ENCODE measurements around the gene NRCAM.

Gene NRCAM

DNA sequence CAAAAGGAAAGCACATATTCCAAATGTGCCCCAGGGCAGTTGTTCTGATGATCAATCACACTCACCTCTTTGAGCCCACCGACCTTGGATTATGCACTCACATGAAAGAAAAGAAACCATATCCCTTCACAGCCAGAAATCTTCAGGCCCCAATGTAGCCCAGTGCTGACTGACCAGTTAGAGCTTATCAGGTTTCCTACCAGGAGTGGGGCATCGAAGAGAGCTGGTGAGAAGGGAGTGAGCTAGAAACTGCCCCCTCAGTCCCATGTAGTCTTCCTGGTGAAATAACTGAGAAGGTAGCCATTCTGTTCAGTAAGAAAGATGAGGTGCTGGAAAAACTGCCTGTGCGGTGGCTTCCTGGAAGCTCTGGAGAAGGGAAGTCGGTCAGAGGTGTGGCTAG is 32.2 kb downstream of the NRCAM start:
- no peak for DNase-seq (ENCODE audit: low spot score)

DNA sequence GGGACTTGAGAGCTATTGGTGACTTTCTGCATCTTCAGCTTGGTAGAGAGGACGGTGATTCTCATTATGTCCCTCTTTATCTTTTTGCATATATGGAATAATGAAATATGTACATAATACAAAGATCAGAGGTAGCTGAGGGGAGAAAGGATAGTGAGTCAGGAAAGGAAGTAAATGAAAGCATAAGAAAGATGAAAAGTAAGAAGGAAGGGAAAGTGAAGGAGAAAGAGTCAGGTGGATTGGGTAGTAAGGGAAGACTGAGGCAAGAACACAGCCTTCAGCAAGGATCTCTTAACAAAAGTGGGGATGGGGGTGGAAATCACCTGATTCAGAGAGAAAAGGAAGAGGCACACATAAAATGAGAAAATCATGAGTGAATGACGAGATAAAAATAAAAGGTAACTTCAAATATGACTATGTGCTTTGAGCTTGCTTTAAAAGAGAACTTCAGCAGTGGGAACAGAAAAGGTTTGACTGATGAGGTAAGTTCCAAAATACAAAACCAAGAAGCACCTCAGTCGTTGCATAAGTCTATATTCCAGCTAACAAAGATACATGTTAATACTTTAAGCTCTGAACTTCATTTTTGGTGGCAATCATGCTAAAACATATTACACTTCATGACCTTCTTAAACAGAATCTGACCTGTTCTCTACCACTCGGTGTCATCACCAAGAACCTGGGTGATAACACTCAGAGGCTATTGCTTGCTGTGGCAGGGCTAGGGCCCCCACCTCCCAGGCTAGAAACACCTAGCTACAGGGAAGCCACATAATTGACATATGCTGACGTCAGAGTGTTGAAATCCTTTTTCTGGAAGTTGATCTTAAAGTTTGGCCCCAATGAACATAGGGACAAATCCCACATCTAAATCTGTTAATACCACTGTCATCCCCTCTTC is 32.9 kb downstream of the NRCAM start:
- no peak for DNase-seq (ENCODE audit: low spot score)

DNA sequence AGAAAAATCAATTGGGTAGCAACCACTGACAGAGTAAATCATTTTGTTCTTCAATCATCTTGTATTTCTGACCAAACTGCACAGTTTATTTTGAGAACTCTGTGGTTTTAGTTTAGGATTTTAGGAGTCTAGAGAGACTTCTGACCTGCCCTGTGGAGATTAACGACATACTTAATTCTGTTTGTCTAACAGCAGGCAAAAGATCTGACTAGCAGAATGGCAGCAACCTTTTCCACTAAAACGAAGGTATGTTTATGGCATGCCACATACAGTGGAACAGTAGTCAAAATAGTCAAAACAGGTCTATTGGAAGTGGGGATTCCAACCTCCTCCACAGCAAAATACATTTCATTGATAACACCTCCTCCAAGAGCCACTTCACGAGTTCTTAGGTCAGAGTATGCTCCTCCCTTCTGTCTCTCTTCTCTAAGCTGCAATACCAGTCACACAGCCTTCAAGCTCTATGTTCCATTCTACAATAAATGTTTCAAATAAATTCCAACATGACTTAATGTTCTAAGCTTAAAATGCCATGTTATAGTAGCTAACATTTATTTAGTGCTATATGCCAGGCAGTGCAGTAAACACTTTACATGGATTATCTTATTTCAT is 34.4 kb downstream of the NRCAM start:
- no peak for DNase-seq (ENCODE audit: low spot score)

DNA sequence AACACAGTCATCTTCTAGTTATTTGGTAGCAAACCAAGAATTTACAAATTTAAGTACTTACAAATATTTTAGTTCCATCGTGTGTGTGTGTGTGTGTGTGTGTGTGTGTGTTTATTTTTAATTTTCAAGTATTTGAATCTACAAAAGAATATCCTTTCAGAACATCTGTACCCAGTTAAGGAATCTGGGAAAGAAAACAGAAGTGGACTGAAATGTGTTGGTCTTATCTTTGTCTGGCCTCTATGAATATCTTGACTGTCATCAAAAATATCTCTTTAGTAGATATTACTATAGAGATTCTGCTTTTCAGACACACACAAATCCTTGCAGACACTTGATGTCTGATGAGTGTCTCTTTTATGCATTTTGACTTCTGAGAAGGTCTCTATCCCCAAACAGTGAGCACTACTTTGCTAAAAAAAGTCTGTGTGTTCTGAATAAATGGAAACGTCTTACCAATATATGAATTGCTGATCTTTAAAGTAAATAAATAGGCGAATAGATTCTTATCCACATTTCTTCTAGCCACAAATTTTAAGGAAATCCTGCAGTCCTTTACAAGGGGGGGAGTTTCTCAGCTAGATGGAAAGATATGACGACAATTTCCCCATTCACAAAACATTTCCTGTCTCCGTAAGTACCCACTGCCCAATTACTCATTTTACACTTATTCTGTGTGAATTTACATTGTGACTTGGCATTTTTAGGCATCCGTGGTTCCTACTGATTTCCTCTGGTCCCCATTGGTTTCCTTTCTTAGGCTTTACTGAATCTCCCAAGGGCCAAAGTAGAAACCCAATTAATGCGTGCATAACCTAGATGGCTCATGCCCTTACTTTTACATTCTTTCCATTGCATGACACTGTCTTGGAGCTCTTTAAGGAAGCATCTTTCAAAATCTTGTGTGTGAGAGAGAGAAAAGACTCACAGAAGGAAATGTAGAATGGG is 36.0 kb downstream of the NRCAM start:
- DNase-seq (ENCODE audit: low spot score): peak; percentile 20

DNA sequence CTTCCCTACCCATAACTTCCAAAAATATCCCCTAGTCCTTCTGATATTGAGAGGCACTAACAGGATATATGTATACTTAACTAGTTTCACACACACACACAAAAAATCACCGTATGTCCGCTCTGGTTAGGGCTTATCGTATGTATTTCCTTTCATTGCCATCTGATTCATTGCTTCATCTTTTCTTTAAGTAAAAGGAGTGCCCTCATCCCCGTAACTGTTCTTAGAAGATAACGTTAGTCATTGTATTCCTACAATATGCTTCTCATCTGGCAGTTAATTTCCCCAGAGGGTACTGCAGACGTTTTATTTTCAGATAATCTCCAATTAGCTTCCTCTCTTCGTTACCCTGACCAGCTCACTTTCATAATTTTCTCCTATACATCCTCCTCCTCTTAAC is 37.3 kb downstream of the NRCAM start:
- no peak for DNase-seq (ENCODE audit: low spot score)

DNA sequence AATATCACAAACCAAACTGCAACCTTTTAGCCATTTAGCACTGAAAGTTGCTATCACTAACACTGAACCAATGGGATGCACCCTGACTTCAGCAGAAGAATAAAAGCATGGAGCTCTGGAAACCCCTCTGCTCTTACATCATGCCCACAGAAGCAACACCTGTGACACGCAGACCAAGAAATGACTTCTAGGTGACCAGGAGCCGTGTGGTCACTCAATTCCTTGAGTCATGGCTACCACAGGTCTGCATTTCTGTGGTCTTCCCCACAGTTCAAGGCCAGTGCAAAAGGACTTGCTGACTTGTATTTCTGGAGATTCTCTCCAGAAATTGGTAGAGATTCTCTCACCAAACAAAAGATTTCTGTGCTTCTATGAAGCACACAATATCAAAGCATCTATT is 38.3 kb downstream of the NRCAM start:
- no peak for DNase-seq (ENCODE audit: low spot score)

DNA sequence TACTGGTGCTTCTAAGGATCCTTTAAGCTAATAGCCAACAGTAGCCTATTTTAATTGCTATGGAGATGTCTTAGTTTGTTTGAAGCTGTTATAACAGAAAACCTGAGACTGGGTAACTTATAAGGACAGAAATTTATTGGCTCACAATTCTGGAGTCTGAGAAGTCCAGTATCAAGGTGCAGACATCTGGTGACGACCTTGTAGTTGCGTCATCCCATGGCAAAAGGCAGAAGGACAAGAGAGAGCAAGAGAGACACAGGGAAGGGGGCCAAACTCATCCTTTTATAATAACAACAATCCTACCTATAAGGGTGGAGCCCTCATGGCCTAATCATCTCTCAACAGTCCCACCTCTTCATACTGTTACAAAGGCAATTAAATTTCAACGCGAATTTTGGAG is 39.1 kb downstream of the NRCAM start:
- no peak for DNase-seq (ENCODE audit: low spot score)

DNA sequence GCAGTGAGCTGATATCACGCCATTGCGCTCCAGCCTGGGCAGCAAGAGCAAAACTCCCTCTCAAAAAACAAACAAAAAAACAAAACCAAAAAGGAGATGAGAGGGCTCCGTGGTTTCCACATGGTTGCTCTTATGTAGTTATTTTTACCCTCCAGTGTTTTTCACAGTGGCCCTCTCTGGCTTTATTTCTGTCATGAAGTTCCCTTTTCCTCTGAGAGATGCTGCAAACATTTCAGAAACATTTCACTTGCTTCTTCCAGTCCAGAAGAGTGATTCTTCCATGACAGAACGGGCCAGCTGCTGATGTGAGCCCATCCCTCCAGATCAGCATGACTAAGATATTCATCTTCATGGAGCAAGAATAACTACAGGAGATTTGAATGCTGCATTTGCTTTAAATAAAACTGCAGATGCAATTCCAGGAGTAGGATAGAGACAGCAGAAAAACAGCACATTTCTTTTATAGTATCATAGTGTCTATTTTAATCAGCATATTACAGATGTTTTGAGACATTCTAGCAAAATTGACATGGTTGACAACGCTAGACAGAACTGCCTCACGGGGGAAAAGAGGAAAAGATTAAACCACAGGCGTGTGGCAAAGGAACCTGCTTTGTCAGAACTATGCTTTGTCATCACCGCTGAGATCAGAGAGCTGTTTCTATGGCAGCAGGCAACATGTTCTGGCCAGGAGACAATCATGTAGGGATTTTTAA is 40.3 kb downstream of the NRCAM start:
- peak; percentile 56 for DNase-seq (ENCODE audit: low spot score)

DNA sequence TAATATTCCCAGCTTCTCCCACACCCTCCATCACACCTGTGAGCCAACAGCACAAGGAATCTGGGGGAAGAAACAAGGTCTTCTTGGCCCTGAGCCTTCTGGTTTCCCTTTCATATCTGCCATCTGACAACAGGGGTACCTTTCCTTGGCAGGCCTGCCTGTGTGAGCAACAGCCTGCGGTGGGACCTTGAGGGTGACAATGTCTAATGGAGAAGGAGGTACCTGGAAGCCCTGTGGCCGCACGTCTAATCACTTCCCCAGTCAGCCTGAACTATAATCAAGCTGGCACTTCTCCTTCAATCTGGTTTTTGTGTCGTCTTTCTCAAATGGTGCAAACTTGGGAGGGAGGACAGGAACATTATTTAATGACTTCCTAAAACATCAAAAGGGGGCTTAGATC is 41.2 kb downstream of the NRCAM start:
- DNase-seq (ENCODE audit: low spot score): no peak

DNA sequence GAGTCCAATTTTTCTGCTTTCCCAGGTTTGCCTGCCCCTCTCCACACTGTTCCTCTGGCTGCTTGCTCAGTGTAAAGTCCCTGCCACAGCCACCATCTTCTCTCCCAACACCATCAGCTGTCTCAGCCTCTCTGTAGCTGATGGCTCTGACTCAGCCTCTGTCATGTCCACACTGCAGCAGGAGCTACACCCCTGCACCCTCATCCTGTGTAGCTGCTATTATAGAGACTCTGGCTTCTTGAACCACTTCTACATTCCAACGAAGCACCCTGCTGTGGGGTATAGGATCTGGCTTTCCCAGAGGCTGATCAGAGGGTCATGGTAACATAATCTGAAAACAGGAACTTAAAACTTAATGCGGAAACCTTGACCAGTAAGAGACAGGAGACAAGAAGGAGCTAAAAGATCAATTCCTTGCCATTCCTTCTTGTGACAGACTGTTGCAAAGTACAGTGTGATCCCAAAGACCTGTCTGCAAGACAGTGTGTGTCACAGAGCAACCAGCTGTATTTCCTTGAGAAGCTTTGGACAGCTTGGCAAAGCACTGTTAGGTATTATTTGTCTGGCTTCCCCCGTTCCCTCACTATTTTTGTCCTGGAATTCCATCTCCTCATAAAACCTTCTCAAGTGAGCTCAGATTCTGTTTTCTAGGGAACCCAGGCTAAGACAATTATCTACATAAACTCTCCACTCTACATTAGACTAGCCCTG is 42.3 kb downstream of the NRCAM start:
- no peak for DNase-seq (ENCODE audit: low spot score)

DNA sequence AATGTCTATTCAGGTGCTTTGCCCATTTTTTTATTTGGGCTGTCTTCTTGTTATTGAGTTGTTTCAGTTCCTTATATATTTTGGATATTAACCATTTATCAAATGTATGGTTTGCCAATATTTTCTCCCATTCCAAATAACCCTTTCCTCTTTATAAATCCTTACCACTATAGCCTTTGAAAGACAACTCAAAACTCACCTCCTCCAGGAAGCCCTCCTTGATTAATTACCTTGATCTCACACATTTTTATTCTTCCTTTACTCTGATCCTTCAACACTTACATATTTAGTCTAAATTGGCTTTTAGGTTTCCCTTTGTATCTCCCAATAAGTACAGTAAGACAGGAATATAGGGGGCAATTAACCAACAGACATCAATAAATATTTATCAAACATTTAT is 42.9 kb downstream of the NRCAM start:
- no peak for DNase-seq (ENCODE audit: low spot score)

DNA sequence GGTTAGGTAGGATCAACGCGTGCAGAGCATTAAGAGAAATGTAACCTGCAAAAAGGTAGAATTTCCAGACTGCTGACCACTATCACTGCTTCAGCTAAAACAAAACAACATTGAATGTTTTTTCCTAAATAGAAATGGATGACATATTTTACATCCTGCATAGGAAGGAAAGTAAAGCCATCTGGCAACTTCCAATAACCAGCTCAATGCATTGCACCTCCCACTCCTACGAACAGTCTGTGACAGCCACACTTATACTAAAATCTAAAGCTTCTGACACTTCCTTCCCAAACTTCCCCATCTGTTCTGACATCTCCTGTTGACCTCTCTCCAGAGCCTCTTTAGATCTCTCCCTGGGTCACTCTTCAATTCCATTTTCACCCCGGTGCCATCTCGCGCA is 47.1 kb downstream of the NRCAM start:
- DNase-seq (ENCODE audit: low spot score): no peak

DNA sequence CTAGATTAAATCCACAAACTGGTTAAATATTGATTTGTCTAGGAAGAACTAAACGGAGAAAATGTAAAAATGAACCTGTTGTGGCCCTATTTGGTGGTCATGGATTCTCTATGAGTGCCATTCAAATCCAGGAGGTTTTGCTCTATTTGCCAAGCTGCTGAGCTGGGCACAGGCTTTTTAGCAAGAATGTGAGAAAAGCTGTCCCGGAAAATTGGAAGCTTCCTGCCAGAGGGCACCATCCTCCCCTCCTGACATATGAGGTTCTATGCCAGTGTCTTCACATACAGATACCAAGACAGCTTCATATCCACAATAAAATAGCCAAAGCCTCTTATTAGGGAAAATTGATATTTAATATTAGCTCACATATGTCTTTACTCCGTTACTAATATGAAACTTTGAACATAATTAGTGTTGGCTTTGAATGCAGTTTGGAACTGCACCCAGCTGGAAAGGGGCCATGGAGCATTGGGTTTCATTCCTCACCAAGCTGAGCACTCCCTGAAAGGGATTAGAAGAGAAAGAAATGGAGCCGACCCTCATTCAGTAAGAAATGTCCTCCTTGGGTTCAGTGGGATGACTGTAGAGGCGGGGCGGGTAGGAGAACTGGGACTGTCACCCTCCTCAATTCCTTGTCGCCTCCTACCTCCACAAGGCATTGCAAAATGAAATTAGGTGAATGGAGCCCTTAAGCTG is 47.8 kb downstream of the NRCAM start:
- DNase-seq (ENCODE audit: low spot score): no peak

DNA sequence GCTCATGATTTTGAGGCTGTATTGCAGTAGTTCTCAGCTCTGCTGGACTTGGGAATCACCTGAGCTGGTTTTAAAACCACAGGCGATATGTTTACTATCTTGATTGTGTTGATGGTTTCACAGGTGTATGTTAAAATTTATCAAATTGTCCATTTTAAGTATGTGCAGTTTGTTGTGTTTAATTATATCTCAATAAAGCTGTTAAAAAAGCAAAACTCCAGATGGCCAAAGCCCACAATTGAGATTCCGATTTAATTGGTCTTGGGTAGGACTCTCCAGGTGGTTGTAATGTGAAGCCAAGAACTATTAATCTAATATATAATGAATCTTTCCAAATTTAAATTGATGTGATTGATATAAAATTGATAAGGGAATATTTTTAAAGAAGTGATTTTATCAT is 48.6 kb downstream of the NRCAM start:
- no peak for DNase-seq (ENCODE audit: low spot score)

DNA sequence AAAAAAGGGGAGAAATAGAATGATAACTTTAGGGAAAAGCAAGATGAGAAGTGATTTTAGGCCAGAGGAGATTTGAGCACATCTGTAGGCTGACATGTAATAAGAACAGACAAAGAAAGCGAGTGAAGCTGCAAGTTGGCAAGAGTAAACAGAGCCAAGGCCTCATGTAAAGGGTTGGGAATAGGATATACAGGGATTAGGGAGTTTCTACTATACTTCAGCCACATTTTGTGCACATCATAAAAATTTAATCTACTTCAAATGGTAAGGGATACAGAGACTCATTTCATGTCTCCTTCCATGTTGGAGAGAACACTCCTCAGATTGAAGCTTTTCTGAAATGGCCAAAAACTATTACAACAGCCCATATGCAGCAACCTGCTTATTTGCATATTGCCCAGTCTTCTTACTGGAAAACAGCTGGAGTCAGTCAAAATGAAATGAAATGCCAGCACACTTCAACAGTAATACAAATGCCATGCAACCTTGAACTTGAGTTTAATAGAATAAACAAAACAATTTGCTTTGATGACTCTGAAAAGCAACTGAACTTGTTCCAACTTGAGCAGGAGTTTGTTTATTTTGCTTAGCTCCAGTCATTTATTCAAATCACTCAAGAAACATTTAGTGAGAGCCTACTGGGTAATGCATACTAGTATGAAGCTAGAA is 49.9 kb downstream of the NRCAM start:
- no peak for DNase-seq (ENCODE audit: low spot score)

DNA sequence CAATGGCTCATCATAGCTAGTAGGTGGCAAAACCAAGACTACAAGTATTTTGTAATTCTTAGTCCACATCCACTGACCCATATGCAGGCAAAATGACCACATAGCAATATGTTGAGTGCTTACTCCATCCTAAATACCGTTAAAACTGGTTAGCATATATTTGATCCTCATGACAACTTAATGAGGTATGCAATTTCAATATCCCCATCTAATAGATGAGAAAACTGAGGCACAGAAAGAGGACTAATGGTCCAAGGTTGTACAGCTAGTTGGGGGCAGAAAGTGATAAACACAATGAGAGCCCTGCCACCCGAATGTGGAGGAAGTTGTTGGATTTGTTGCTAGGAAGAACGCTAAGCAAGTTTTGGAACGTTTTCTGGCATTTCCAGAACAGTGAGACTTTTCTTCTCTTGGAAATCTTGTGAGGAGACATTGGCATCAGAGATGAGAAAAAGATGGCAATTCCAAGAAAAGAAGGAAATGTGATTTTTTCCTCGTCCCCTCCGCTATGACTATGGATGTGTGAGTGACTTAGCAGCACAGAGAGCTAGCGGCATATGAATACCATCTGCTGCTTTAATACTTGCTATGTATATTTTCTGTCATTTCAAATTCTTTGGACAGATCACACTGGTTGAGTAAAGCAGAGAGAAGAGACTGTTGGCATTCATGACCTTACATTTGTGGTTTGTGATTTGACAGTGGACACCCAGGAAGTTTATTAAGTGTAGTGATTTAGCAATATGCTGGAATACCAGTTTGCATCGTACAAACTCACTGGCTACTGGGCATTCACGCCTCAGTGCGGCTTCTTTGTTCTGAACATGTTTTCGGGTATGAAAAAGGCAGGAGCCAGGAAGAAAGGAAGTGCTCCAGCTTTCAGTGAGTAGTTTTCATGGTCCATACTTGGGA is 51.5 kb downstream of the NRCAM start:
- no peak for DNase-seq (ENCODE audit: low spot score)

DNA sequence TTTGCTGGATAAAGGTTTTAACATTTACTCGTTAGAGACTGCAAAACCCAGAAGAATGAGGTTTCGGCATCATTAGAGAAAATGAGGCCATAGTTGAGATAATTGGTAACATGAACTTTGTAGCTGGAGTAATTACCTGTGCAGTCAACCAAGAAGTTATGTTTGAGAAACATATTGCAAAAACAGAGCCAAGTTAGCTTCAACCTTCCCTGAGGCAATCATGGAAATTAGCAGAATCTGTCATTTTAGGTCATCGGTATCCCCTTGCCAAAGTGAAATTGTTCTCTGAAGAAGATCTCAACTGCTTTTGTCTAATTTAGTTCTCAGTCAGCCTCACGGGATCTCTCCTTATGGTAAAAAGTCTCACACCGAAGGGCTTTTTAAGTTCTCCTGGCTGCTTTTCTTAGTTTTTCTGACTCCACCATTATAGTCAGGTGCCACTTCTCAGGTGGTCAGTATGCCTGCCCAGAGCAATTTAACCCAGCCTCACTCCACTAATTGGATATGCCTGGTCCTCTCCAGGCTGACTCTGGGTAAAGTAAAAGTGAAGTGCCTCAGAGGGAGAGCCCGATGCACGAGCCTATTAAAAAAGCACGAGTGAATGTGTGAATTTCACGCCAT is 52.5 kb downstream of the NRCAM start:
- no peak for DNase-seq (ENCODE audit: low spot score)

DNA sequence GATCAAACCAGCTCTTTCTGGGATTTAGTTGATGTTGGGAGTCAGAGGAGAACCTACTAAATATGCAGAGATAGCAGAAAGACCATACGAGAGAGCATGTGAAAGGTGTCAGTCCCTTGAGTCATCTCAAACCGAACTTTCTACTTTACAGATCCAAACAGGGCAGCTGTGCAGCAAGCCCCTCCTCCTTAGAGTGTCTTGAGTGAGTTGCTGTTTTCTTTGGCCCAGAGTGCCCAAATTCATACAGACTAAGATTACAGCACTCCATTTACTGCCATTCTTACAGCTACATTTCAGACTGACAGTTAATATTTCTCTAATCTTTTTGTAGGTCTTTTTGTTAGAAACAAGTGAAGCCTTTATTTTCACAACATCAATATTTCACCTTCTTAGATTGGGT is 53.4 kb downstream of the NRCAM start:
- no peak for DNase-seq (ENCODE audit: low spot score)

DNA sequence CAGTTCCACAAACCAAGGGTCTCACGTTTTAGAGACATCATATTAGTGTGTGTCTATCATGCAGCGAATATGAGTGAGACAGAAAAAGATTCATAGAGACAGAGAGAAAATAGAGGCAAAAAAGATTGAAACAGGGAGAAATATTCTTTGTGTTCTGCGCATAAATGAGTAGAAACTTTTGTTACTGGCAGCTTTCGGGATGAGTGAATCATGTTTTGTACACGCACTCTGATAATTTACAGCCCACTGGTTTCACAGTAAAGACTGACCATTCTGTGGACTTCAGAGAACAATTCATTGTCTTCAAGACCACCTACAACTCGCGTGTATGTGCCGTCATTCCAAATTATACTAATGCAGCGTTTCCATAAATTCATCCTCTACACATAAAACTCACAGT is 60.2 kb downstream of the NRCAM start:
- DNase-seq (ENCODE audit: low spot score): no peak

All from activated CD4-positive, alpha-beta T cell treated with anti-CD3 and anti-CD28 coated beads, Interleukin-2, Interleukin-4, amounts not matched to agents 100 ng/mL and 50 ng/mL, durations not matched to agents 16 hours and 8 hours (primary cell).